Stimulated activated CD8-positive, alpha-beta memory T cell treated with anti-CD3 and anti-CD28 coated beads, Interleukin-7, amount 100 ng/mL, for 1 hour (primary cell): ENCODE measurements around the gene OXCT2.

Experiments
- DNase-seq, 2 donors: peaks; one replicate each; pipeline ENCODE4 v3.0.0-alpha.2; 2020; ENCODE audit warnings: low read depth in 2 of 2

Gene OXCT2

GRCh38 chr1:39733161-39733560 is 38.0 kb downstream of the OXCT2 start:
- no peak for DNase-seq

DNA sequence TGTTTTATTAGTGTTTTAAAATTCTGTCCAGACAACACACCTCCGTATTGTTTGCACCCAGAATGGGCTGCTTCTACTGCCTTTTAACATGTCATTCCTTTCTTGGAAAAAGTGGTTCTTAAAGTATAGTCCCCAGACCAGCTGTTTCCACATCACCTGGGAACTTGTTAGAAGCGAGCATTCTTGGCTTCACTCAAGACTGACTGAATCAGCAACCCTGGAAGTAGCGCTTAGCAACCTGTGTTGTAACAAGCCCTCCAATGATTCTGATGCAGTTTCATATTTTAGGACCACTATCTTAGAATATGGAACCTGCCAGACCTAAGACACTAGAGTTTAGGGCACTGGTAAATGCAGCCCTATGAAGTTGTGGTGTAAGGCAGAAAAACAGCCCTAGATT is 38.4 kb downstream of the OXCT2 start:
- DNase-seq = no peak

DNA sequence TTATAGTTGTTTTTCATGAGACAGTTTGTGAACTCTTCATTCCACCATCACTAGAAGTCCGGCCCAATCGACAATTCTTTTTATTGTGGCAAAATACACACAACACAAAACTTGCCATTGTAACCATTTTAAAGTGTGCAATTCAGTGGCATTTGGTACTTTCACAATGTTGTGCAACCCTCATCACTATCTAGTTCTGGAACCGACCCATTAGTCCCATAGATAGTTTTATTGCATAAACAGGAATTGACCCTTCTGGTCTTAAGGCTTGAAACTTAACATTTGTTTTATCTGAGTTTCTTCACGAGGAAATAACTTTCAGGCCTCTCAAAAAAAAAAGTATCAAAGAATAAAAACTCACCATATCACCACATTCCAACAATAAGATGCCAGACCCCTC is 41.3 kb downstream of the OXCT2 start:
- no peak for DNase-seq

GRCh38 chr1:39729030-39729429 is 42.1 kb downstream of the OXCT2 start:
- no peak for DNase-seq

DNA sequence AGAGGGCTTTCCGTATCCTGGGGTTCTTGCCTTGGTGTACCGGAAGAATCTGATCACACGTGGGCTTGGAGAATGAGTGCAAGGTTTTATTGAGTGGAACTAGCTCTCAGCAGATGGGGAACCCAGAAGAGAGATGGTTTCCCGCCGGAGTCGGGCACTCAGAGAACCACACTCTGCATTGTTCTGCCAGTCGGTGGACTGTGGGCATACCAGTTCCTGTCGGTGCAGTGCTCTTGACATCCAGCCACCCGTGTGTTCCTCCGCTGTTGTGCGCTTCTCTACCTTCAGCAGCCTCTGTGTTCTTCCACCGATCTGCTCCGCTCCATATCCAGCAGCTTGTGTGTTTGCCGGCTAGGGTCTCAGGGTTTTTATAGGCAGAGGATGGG is 43.2 kb downstream of the OXCT2 start:
- no peak for DNase-seq

GRCh38 chr1:39727221-39727931 is 43.8 kb downstream of the OXCT2 start:
- DNase-seq = no peak

DNA sequence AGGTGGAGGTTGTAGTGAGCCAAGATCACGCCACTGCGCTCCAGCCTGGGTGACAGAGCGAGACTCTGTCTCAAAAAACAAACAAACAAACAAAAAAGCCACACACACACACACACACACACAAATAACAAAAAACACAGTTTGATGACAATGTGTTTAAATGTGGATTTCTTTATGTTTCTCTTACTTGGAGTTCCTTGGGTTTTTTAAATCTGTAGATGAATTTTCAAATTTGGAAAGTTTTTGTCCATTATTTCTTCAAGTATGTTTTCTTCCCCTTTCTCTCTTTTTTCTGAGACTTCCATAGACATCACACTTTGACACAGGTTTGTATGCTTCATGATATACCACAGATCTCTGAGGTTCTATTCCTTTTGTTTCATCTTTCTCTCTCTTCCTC is 44.5 kb downstream of the OXCT2 start:
- DNase-seq = no peak

GRCh38 chr1:39722495-39722894 is 48.7 kb downstream of the OXCT2 start:
- DNase-seq = no peak

DNA sequence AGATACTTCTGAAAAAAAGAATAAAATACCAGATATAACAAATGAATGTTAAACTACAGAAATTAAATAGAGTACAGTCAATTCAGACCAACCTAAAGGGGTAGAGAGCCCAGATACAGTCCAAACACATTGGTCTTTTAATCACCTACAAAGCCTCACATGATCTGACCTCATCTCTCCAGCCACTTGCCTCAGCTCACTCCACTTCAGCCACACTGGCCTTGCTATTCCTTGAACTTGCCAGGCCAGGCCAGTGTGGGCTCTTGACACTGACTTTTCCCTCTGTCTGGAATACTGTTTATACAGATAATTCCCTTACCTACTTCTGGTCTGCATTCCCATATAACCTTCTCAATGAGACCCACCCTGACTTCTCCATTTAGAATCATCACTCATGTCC is 49.5 kb downstream of the OXCT2 start:
- DNase-seq = no peak

DNA sequence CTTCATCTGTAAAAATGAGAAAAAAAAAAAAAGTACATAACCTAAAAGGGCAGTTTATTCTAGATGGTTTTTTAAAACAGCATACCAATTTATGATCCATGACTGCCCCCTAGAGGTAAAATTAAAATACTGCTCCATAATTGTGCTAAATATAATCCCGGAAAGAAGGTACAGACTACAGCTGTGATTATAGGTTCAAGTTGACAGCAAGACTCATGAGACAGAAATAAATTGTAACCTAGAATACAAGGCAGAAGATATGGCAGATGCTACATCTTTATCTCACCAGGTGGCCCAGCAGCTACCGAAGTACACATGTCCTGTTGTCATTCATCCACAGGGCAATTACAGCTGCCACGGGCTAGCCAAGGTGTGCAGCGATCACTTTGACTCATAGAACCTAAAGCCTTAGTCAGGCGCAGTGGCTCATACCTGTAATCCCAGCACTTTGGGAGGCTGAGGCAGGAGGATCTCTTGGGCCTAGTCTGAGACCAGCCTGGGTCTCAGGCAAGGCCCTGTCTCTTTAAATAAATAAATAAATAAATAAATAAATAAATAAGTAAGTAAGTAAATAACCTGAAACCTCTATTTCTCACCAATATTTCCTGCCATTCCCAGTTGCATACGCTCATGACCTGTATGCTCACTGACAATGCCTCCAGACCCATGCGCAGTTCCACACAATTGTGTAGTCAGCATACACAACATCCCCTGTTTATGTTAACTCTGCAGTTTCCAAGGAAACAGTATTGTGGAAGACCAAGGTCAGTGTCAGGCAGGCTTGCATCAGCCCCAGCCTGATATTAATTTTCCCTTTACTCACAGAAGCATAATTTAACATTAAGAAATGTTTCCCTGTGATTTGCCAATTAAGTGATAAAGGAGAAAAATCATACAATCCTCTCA is 50.8 kb downstream of the OXCT2 start:
- no peak for DNase-seq
